T1000 (cell line): ENCODE data around the gene ARHGAP31.

Experiments used
- DNase-seq: peaks from one replicate; lab custom pipeline; 2025; ENCODE audit warnings: mixed read lengths; lab: John Stamatoyannopoulos, UW

The ARHGAP31 gene

GRCh38 chr3:119436977-119437376 is 142.8 kb downstream of the ARHGAP31 start:
- no peak for DNase-seq

- no peak for DNase-seq
Observed at GRCh38 chr3:119437691-119438258, 143.6 kb downstream of the ARHGAP31 start.

DNA sequence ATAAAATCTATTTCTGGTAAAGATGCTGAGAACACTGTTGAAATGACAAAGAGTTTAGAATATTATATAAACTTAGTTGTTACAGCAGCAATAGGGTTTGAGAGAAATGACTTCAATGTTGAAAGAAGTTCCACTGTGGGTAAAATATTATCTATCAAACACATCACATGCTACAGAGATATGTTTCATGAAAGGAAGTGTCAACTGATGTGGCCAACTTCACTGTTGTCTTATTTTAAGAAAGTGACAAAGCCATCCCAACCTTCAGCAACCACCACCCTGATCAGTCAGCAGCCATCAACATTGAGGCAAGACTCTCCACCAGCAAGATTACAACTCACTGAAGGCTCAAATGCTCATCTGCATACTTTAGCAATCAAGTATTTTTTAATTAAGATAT is 149.0 kb downstream of the ARHGAP31 start:
- no peak for DNase-seq

DNA sequence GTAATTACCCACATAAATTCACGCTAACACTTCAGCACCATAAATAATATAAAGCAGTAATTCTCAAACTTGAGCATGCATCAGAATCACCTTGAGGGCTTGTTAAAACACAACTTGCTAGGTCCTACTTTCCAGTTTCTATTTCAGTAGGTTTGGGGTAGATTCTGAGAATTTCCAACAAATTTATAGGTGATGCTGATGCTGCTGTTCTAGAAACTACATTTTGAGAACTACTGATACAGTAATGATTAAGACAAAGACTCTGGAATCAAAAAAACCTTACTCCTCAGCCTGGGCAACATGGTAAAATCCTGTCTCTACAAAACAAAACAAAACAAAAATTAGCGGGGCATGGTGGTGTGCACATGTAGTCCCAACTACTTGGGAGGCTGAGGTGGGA is 150.4 kb downstream of the ARHGAP31 start:
- no peak for DNase-seq

- no peak for DNase-seq
Observed at GRCh38 chr3:119453822-119454221, 159.6 kb downstream of the ARHGAP31 start.

DNA sequence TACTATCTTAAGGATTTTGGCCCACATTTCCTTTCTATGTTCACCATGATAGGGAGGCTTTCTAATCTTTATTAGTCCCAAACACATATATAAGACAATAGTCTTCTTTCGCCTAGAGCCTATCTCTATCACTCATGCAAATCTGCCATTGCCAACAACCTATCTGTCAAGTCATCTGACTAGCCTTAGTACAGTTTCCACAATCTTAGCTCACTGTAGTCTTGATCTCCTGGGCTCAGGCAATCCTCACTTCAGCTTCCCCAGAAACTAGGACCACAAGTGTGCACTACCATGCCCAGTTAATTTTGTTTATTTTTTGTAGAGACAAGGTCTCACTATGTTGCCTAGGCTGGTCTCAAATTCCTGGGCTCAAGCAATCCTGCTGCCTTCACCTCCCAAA is 162.3 kb downstream of the ARHGAP31 start:
- DNase-seq, result no peak

- DNase-seq, result no peak
Observed at GRCh38 chr3:119457246-119457645, 163.1 kb downstream of the ARHGAP31 start.

DNA sequence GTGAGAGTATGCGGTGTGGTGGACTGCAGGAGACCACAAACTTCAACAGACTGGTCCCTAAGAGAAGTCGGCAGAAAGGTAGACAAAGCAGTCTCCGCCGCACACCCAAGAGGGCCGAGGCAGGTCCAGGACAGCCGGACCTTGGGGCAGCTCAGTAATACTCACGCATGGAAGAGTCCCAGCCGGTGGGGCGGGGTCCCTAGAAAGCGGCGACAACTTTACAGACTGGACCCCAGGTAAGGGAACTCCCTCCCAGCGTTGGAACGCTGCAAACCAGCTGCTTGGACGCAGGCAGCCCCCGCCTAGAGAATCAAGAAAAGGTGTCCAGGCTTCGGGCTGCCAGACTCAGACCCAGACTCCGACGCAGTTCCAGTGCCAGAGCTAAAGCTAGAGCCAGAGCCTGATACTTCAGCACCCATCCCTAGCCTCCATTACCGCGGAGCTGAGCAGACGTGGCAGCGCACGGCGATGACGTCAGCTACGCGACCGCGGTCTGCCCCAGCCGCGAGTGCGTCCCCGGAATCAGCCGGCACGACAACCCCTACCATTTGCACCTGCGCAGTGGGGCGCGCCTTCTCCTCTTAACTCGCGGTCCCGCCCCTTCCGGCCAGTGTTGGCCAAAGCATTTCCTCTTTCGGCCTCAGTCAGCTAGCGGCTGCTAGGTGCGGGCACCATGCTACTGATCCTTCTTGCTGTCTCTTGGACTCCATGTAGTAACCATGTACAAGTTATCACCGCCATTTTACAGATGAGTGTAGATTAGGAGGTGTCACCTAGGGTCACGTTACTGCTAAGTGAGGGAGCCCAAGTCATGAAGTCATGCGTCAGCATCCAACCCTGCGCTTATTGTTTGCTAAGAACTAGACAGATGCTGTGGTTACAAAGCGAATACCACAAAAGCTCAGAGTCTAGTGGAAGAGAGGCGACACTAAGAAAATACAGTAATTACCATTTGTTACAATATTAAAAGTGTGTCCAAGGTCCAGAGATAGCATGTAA is 169.3 kb downstream of the ARHGAP31 start, which contains the start of gene TMEM39A:
TSS of gene TMEM39A (minus strand) at position 445 of the 999 bp plus-strand sequence. CDS start 1,541 bp downstream, outside the sequence.
- peak; percentile 95 for DNase-seq

DNA sequence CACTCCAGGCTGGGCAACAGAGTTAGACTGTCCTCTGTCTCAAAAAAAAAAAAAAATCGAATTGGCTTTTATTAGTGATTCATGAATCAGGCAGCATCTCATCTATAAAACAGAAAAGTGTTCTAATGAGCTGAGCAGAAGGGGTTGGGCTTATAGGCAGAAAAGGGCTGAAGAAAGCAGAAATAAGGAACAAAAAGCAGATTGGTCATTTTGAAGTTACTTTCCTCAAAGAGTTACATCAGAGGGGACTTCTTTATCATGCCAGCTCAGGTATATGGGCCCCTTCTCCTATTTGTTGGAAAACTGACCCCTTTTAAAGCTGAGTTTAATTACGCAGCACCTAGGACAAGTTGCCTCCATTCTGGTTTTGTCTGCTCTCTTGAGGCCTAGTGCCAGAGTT is 173.9 kb downstream of the ARHGAP31 start:
- DNase-seq, result no peak

DNA sequence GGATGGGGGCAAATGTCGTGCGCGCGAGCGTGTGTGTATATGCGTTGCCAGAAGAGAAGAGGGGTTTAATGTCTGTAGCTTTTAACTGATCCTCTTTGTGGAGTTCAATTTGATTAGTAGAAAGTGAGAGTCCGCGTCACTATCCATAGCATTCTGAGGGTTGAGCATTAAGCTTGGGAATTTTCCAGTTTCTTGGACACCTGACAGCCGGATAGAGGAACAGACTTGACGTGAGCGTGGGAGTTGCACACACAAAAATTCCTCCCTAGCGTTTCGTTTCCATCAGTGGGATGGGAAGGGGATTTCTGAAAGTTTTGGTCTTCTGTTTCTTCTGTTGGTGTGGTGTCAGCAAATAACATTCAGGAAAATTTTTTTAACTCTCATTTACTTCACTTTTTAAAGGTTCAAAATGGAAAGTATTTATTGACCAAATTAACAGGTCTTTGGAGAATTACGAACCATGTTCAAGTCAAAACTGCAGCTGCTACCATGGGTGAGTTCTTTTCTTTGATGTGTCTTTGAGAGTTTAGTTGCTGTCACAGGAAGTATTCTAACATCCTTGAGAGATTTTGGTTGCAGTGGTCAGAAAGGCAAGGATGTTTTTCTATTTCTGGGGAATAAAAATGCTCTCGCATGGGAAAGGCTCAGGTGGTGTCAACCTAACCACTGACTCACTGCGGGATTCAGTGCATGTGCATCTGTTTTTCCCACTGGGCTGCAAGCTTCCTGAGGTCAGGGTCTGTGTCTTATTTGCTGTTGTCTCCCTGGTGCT is 175.4 kb downstream of the ARHGAP31 start:
- no peak for DNase-seq
